Endodermal cell (in vitro differentiated cells): ENCODE data around the gene MORN1. TPM values are rescaled to one million over a fixed set of nuclear protein-coding genes. Genes with fewer than 3 reads are reported as not detected.
"Not testable (repeated sequence)": the region's sequence is repeated elsewhere in the genome, so short reads cannot be mapped to it uniquely, and the experiment has no call there.

Experiments
- DNase-seq: peaks from one replicate; pipeline ENCODE4 v3.0.0-alpha.2; 2017
- H3K27ac ChIP-seq: 2 replicates; pipeline ENCODE4 v1.5.1; 2013; ENCODE audit warnings: mild to moderate bottlenecking, low read depth, low read length, moderate library complexity
- H3K27me3 ChIP-seq: 2 replicates; pipeline ENCODE4 v1.6.1; 2013; ENCODE audit warnings: mild to moderate bottlenecking, low read length, moderate library complexity; ENCODE audit not compliant: insufficient read depth, control insufficient read depth, poor library complexity, severe bottlenecking
- H3K36me3 ChIP-seq: 2 replicates; pipeline ENCODE4 v1.7.0; 2013; ENCODE audit warnings: mild to moderate bottlenecking, low read length, moderate library complexity; ENCODE audit not compliant: control insufficient read depth, insufficient read depth
- H3K4me1 ChIP-seq: one replicate; pipeline ENCODE4 v1.7.0; 2013; ENCODE audit warnings: low read length; ENCODE audit not compliant: control insufficient read depth, insufficient read depth
- H3K4me3 ChIP-seq: 2 replicates; pipeline ENCODE4 v1.5.1; 2013; ENCODE audit warnings: mild to moderate bottlenecking, low read length, moderate library complexity
- H3K9ac ChIP-seq: 2 replicates; pipeline ENCODE4 v1.6.1; 2013; ENCODE audit warnings: mild to moderate bottlenecking, low read length, moderate library complexity; ENCODE audit not compliant: poor library complexity, severe bottlenecking; ENCODE audit errors: extremely low read depth
- H3K9me3 ChIP-seq: 2 replicates; pipeline ENCODE4 v1.6.1; 2013; ENCODE audit warnings: mild to moderate bottlenecking, low read length, moderate library complexity; ENCODE audit not compliant: control insufficient read depth
- H3K27ac Mint-ChIP-seq: 2 replicates; pipeline ENCODE4 v1.8.0; 2020; ENCODE audit warnings: mixed read lengths
- H3K27me3 Mint-ChIP-seq: 2 replicates; pipeline ENCODE4 v1.8.0; 2021; ENCODE audit warnings: mild to moderate bottlenecking, mixed read lengths; ENCODE audit not compliant: insufficient read depth
- H3K36me3 Mint-ChIP-seq: 2 replicates; pipeline ENCODE4 v1.8.0; 2020; ENCODE audit warnings: low read depth, mixed read lengths
- H3K4me1 Mint-ChIP-seq: 2 replicates; pipeline ENCODE4 v1.8.0; 2020; ENCODE audit warnings: mixed read lengths
- H3K4me3 Mint-ChIP-seq: 2 replicates; pipeline ENCODE4 v1.8.0; 2020; ENCODE audit warnings: mild to moderate bottlenecking, moderate library complexity, mixed read lengths
- H3K9me3 Mint-ChIP-seq: 2 replicates; pipeline ENCODE4 v1.8.0; 2020; ENCODE audit warnings: mild to moderate bottlenecking, mixed read lengths
- WGBS, 2 experiments: methylation state at CpG; one replicate each; pipeline versions ENCODE4 v1.1.5 to v1.1.7; 2013; ENCODE audit warnings: missing lambda C conversion rate in 2 of 2, mixed read lengths in 1 of 2; ENCODE audit not compliant: insufficient coverage in 1 of 2, insufficient read length in 1 of 2; 5-methylcytosine and 5-hydroxymethylcytosine counted together
- total RNA-seq, 2 donors: library from RNA; stranded (reverse); fragmentation: NEBNext Ultra II Directional in 1 of 2; extraction: Animal tissue kit (Norgen Biotek cat#: 25700) in 1 of 2; gene quantifications; 2 replicates in 1 of 2; 3 replicates in 1 of 2; pipeline ENCODE4 v1.2.1, GENCODE V29; 2021
- TF ChIP-seq, protein P1 (sequence below): fragments of 200-600 bp; sonication (generic); conservative IDR thresholded peaks from 2 replicates; pipeline ENCODE4 v1.5.0; 2021; ENCODE audit warnings: antibody characterized with exemption, mild to moderate bottlenecking

MORN1 gene
- total RNA-seq, 2 donors from 2014 or later: 21.3 to 24.9 TPM

DNA sequence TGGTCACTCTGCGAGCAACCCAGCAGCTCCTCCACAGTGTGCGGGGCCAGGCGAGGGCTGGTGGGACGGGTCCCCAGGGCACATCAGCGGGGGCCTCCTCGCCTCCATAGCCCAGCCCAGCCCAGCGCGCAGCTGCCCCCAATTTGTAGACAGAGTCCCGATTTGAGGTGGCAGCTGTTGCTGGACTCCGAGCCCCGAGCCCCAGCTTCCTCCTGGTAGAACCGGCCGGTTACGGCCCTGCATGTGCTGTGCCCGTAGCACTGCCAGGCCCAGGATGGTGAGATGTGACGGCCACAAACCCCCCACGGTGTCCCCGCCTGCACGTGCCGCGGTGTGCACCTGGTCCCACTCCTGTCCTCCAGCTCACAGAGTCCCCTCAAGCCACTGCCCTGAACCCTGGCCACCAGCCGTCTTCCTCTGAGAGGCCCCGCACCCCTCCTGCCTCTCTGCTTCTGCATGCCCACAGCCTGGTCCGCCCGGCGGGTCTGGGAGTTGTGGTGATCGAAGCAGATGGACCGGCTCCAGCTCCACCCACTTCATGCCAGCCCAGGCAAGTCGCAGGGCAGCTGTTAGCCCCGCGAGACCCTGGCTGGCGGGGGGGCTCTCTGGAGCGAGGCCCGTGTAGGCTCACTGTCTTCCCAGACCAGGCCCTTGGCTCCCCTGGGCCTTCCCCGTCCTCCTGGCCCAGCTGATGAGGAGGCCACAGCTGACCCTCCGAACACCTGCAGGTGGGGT lies 55.5 kb downstream of the MORN1 start:
- Mint-ChIP-seq H3K4me1 (no peaks in the 10 kb centered on the region), H3K27ac (no peak overlapping the region), H3K4me3 (no peak overlapping the region), H3K9me3 (peaks cover 2% of the 10 kb centered on the region), H3K27me3 (no peaks in the 10 kb centered on the region), H3K36me3 (no peaks in the 10 kb centered on the region)
- Histone ChIP-seq H3K4me1 (no peaks in the 10 kb centered on the region), H3K27me3 (no peaks in the 10 kb centered on the region), H3K4me3 (no peak overlapping the region), H3K36me3 (no peaks in the 10 kb centered on the region), H3K9ac (no peak overlapping the region), H3K27ac (no peak overlapping the region), H3K9me3 (no peaks in the 10 kb centered on the region)
- TF ChIP-seq, protein P1, sequence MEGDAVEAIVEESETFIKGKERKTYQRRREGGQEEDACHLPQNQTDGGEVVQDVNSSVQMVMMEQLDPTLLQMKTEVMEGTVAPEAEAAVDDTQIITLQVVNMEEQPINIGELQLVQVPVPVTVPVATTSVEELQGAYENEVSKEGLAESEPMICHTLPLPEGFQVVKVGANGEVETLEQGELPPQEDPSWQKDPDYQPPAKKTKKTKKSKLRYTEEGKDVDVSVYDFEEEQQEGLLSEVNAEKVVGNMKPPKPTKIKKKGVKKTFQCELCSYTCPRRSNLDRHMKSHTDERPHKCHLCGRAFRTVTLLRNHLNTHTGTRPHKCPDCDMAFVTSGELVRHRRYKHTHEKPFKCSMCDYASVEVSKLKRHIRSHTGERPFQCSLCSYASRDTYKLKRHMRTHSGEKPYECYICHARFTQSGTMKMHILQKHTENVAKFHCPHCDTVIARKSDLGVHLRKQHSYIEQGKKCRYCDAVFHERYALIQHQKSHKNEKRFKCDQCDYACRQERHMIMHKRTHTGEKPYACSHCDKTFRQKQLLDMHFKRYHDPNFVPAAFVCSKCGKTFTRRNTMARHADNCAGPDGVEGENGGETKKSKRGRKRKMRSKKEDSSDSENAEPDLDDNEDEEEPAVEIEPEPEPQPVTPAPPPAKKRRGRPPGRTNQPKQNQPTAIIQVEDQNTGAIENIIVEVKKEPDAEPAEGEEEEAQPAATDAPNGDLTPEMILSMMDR: no peak
- 91 to 92% methylated on average over 20 to 36 of the region's 36 CpGs for WGBS, 2 experiments
- DNase-seq: no peak

DNA sequence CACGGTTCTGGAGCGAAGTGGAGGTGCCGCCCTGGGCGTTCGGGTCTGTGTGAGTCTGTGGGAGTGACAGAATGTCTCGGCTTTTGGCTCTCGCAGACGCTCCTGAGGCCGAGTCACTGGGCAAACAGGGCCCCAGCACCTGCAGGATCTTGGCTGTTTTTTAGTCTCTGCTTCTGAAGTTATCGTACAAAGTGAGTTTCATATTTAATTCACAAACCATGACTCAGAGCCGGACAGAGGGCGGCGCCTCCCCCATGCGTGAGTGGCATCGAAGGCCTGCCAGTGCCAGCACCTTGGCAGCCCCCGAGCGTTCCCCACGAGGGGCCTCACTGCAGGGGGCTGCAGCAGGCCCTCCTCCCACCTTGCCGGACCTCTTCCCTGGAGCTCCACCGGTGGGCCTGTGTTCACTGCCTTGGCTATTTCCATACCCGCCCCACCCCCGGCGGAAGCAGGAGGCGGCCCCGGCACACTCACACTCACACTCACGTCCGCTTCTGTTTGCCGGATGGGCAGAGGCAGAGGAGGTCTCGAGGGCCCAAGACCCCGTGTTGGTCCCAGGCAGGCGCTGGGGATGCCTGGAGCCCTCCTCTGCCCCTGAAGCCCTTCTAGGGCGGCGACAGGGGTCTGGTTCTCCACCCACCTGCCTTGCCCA lies 56.3 kb downstream of the MORN1 start:
- Mint-ChIP-seq H3K9me3 (peaks cover 6% of the 10 kb centered on the region), H3K27me3 (no peaks in the 10 kb centered on the region), H3K36me3 (no peaks in the 10 kb centered on the region), H3K27ac (peak overlapping the region; percentile 66), H3K4me3 (no peak overlapping the region), H3K4me1 (no peaks in the 10 kb centered on the region)
- Histone ChIP-seq H3K9ac (no peak overlapping the region), H3K36me3 (no peaks in the 10 kb centered on the region), H3K27ac (no peak overlapping the region), H3K27me3 (no peaks in the 10 kb centered on the region), H3K4me3 (no peak overlapping the region), H3K4me1 (no peaks in the 10 kb centered on the region), H3K9me3 (no peaks in the 10 kb centered on the region)
- WGBS, 2 experiments: 80 to 89% methylated on average over 17 to 33 of the region's 33 CpGs
- TF ChIP-seq, protein P1: no peak
- no peak for DNase-seq

DNA sequence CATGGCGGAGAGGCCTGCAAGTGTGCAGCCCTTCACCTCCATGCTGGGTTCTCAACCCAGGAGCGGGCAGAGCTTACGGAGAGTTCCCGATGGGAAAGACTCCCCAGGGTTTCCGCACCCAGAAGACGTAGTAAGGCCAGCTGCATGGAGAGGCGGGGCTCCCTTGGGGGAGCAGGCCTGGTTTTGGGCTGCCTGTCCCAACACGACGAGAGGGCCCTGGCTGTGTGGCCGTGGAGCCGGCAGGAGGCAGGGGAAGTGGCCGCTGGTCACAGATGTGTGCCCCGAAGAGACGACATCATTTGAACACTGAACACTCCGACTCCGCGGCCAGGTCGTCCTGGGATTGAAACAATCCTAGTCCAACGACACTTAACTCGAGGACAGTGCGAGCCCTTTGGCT lies 57.0 kb downstream of the MORN1 start:
- Histone ChIP-seq H3K36me3 (no peaks in the 10 kb centered on the region), H3K4me1 (no peaks in the 10 kb centered on the region), H3K9me3 (no peaks in the 10 kb centered on the region), H3K27ac (no peak overlapping the region), H3K4me3 (no peak overlapping the region), H3K9ac (no peak overlapping the region), H3K27me3 (no peaks in the 10 kb centered on the region)
- peaks cover 8% of the 10 kb centered on the region for H3K9me3 Mint-ChIP-seq
- no peak for DNase-seq
- no peak overlapping the region for H3K4me3 Mint-ChIP-seq
- WGBS, 2 experiments: 91 to 96% methylated on average over 16 to 21 of the region's 21 CpGs
- no peak overlapping the region for H3K27ac Mint-ChIP-seq
- H3K4me1 Mint-ChIP-seq: no peaks in the 10 kb centered on the region
- no peaks in the 10 kb centered on the region for H3K36me3 Mint-ChIP-seq
- no peaks in the 10 kb centered on the region for H3K27me3 Mint-ChIP-seq
- TF ChIP-seq, protein P1: no peak

DNA sequence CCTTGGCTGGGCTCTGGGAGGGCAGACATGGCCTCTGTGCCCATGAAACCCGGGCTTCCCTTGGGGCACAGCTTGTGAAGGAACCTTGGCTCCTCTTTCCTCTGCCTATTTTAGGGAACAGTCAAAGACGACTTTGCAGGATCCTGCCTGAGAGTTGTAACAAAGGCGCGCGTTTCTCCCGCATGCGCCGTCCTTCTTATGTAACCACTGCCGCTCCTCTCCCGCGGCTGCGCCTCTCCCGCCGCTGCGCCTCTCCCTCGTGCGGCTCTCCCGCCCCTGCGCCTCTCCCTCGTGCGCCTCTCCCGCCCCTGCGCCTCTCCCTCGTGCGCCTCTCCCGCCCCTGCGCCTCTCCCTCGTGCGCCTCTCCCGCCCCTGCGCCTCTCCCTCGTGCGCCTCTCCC lies 59.8 kb downstream of the MORN1 start:
- H3K4me1 Mint-ChIP-seq, H3K4me3 ChIP-seq, H3K27me3 Mint-ChIP-seq, H3K4me3 Mint-ChIP-seq, H3K36me3 Mint-ChIP-seq, H3K4me1 ChIP-seq, H3K27ac ChIP-seq, H3K9me3 ChIP-seq, H3K9me3 Mint-ChIP-seq, DNase-seq, H3K27me3 ChIP-seq, H3K36me3 ChIP-seq, H3K9ac ChIP-seq, H3K27ac Mint-ChIP-seq: not testable (repeated sequence)
- WGBS, 2 experiments: 92 to 98% methylated on average over 8 to 33 of the region's 33 CpGs
